Measurements from ENCODE around the gene MAP3K9. TPM values are rescaled to one million over a fixed set of nuclear protein-coding genes. Genes with fewer than 3 reads are reported as not detected.

The MAP3K9 gene
- total RNA-seq, 1 experiment from 2014 or later: 28.0 TPM

DNA sequence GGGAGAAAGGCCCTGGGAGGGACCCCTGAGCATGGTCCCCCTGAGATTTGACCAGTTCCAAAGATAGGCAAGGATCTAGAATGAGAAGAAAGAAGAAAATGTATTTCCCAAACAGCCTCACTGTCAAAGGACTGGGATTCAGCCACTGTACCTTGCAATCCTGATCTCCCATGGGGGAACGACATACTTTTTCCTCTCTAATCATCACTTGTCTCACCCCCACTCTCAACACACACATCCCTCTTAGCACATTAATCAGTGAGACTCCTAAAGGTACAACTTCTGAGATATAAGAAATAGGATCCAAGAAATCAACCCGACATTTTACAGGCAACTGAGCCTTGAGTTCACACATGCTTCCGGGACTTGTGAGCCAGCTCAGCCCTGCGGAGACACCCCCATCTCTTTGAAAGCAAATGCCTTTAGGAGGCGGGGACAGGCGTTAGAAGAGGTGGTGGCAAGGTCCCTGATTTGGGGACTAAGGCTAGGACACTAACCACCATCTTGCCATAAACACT, 1.4 kb downstream of the MAP3K9 start:
- peak; percentile 4; the same call in 1 of the 2 replicates for ATAC-seq
- TF ChIP-seq, protein P1, sequence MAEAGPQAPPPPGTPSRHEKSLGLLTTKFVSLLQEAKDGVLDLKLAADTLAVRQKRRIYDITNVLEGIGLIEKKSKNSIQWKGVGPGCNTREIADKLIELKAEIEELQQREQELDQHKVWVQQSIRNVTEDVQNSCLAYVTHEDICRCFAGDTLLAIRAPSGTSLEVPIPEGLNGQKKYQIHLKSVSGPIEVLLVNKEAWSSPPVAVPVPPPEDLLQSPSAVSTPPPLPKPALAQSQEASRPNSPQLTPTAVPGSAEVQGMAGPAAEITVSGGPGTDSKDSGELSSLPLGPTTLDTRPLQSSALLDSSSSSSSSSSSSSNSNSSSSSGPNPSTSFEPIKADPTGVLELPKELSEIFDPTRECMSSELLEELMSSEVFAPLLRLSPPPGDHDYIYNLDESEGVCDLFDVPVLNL (CRISPR knock-in tag; IDR thresholded peaks at IDR 0.05; ENCODE audit: borderline replicate concordance, low read depth): no peak
- TF ChIP-seq, protein P2, sequence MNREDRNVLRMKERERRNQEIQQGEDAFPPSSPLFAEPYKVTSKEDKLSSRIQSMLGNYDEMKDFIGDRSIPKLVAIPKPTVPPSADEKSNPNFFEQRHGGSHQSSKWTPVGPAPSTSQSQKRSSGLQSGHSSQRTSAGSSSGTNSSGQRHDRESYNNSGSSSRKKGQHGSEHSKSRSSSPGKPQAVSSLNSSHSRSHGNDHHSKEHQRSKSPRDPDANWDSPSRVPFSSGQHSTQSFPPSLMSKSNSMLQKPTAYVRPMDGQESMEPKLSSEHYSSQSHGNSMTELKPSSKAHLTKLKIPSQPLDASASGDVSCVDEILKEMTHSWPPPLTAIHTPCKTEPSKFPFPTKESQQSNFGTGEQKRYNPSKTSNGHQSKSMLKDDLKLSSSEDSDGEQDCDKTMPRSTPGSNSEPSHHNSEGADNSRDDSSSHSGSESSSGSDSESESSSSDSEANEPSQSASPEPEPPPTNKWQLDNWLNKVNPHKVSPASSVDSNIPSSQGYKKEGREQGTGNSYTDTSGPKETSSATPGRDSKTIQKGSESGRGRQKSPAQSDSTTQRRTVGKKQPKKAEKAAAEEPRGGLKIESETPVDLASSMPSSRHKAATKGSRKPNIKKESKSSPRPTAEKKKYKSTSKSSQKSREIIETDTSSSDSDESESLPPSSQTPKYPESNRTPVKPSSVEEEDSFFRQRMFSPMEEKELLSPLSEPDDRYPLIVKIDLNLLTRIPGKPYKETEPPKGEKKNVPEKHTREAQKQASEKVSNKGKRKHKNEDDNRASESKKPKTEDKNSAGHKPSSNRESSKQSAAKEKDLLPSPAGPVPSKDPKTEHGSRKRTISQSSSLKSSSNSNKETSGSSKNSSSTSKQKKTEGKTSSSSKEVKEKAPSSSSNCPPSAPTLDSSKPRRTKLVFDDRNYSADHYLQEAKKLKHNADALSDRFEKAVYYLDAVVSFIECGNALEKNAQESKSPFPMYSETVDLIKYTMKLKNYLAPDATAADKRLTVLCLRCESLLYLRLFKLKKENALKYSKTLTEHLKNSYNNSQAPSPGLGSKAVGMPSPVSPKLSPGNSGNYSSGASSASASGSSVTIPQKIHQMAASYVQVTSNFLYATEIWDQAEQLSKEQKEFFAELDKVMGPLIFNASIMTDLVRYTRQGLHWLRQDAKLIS (CRISPR knock-in tag; IDR thresholded peaks at IDR 0.05; ENCODE audit: borderline replicate concordance): no peak
- TF ChIP-seq TP53 (CRISPR knock-in tag; IDR thresholded peaks at IDR 0.05) (no peak), MYBL2 (CRISPR knock-in tag; IDR thresholded peaks at IDR 0.05) (no peak), TEAD1 (CRISPR knock-in tag; IDR thresholded peaks at IDR 0.05) (no peak), CREB1 (CRISPR knock-in tag; IDR thresholded peaks at IDR 0.05) (no peak), NFYB (CRISPR knock-in tag; conservative IDR thresholded peaks at IDR 0.05; ENCODE audit: low read depth) (no peak), MXD4 (CRISPR knock-in tag; IDR thresholded peaks at IDR 0.05; ENCODE audit: borderline replicate concordance) (no peak), SP1 (CRISPR knock-in tag; conservative IDR thresholded peaks at IDR 0.05) (no peak), FOXK1 (CRISPR knock-in tag; IDR thresholded peaks at IDR 0.05) (no peak), SMAD4 (CRISPR knock-in tag; IDR thresholded peaks at IDR 0.05) (no peak), TEAD4 (CRISPR knock-in tag; IDR thresholded peaks at IDR 0.05) (no peak), JAZF1 (CRISPR knock-in tag; IDR thresholded peaks at IDR 0.05) (no peak), NFATC4 (CRISPR knock-in tag; IDR thresholded peaks at IDR 0.05) (no peak), NR1H2 (CRISPR knock-in tag; IDR thresholded peaks at IDR 0.05) (no peak)
- TF ChIP-seq, protein P3, sequence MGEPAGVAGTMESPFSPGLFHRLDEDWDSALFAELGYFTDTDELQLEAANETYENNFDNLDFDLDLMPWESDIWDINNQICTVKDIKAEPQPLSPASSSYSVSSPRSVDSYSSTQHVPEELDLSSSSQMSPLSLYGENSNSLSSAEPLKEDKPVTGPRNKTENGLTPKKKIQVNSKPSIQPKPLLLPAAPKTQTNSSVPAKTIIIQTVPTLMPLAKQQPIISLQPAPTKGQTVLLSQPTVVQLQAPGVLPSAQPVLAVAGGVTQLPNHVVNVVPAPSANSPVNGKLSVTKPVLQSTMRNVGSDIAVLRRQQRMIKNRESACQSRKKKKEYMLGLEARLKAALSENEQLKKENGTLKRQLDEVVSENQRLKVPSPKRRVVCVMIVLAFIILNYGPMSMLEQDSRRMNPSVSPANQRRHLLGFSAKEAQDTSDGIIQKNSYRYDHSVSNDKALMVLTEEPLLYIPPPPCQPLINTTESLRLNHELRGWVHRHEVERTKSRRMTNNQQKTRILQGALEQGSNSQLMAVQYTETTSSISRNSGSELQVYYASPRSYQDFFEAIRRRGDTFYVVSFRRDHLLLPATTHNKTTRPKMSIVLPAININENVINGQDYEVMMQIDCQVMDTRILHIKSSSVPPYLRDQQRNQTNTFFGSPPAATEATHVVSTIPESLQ (CRISPR knock-in tag; IDR thresholded peaks at IDR 0.05): no peak
- TF ChIP-seq, protein P4, sequence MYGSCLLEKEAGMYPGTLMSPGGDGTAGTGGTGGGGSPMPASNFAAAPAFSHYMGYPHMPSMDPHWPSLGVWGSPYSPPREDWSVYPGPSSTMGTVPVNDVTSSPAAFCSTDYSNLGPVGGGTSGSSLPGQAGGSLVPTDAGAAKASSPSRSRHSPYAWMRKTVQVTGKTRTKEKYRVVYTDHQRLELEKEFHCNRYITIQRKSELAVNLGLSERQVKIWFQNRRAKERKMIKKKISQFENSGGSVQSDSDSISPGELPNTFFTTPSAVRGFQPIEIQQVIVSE (CRISPR knock-in tag; IDR thresholded peaks at IDR 0.05; ENCODE audit: borderline replicate concordance): no peak
- TF ChIP-seq, protein P5, sequence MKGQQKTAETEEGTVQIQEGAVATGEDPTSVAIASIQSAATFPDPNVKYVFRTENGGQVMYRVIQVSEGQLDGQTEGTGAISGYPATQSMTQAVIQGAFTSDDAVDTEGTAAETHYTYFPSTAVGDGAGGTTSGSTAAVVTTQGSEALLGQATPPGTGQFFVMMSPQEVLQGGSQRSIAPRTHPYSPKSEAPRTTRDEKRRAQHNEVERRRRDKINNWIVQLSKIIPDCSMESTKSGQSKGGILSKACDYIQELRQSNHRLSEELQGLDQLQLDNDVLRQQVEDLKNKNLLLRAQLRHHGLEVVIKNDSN (CRISPR knock-in tag; IDR thresholded peaks at IDR 0.05): no peak
- TF ChIP-seq, protein P6, sequence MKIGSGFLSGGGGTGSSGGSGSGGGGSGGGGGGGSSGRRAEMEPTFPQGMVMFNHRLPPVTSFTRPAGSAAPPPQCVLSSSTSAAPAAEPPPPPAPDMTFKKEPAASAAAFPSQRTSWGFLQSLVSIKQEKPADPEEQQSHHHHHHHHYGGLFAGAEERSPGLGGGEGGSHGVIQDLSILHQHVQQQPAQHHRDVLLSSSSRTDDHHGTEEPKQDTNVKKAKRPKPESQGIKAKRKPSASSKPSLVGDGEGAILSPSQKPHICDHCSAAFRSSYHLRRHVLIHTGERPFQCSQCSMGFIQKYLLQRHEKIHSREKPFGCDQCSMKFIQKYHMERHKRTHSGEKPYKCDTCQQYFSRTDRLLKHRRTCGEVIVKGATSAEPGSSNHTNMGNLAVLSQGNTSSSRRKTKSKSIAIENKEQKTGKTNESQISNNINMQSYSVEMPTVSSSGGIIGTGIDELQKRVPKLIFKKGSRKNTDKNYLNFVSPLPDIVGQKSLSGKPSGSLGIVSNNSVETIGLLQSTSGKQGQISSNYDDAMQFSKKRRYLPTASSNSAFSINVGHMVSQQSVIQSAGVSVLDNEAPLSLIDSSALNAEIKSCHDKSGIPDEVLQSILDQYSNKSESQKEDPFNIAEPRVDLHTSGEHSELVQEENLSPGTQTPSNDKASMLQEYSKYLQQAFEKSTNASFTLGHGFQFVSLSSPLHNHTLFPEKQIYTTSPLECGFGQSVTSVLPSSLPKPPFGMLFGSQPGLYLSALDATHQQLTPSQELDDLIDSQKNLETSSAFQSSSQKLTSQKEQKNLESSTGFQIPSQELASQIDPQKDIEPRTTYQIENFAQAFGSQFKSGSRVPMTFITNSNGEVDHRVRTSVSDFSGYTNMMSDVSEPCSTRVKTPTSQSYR (CRISPR knock-in tag; IDR thresholded peaks at IDR 0.05): no peak
- H3K4me1 Mint-ChIP-seq: peaks cover 20% of the 10 kb centered on the region
- peak; percentile 52 for DNase-seq (ENCODE audit: low spot score)
- H3K4me3 Mint-ChIP-seq: peak overlapping the region; percentile 92
- peaks cover 13% of the 10 kb centered on the region for H3K36me3 Mint-ChIP-seq
- peak overlapping the region; percentile 94 for H3K27ac Mint-ChIP-seq
- no peaks in the 10 kb centered on the region for H3K27me3 Mint-ChIP-seq (ENCODE audit: low read depth)
- H3K9me3 Mint-ChIP-seq: no peaks in the 10 kb centered on the region
- ChIA-PET POLR2A (interaction anchor here (0.9 to 2.8 kb wide), 2 partner anchors 14 to 93 kb away, joined by 3 to 25 read pairs; no protein-coding TSS in a partner anchor), CTCF (interaction anchor here (0.6 to 3.1 kb wide), 6 partner anchors 12 to 99 kb away, joined by 4 to 85 read pairs (median 4); partner anchors contain the start of gene PCNX1)

All from WTC11 (cell line).